Loucy (cell line): Measurements from ENCODE around the gene TADA3.

Experiments
- H2AFZ ChIP-seq: fragments of 200-600 bp; sonication (generic); 2 replicates; pipeline ENCODE4 v1.6.0; 2016; ENCODE audit warnings: antibody characterized with exemption, mild to moderate bottlenecking, low read length, moderate library complexity
- H3F3A ChIP-seq: fragments of 200-600 bp; 2 replicates; pipeline ENCODE4 v1.6.0; 2016; ENCODE audit warnings: antibody characterized with exemption, low read depth, mild to moderate bottlenecking
- H3K27me3 ChIP-seq: fragments of 200-600 bp; sonication (generic); 2 replicates; pipeline ENCODE4 v1.6.1; 2014; ENCODE audit warnings: low read length, mild to moderate bottlenecking; ENCODE audit not compliant: insufficient read depth, poor library complexity, severe bottlenecking
- H3K36me3 ChIP-seq: fragments of 200-600 bp; sonication (generic); 2 replicates; pipeline ENCODE4 v1.6.1; 2016; ENCODE audit warnings: low read length; ENCODE audit not compliant: insufficient read depth
- H3K4me1 ChIP-seq: fragments of 200-600 bp; sonication (generic); 2 replicates; pipeline ENCODE4 v1.5.1; 2014; ENCODE audit warnings: low read length, mild to moderate bottlenecking; ENCODE audit not compliant: insufficient read depth, poor library complexity, severe bottlenecking
- H3K4me2 ChIP-seq: fragments of 200-600 bp; sonication (generic); 2 replicates; pipeline ENCODE4 v1.6.0; 2014; ENCODE audit warnings: antibody characterized with exemption, low read length, low read depth, mild to moderate bottlenecking; ENCODE audit not compliant: poor library complexity, severe bottlenecking
- H3K4me3 ChIP-seq: fragments of 200-600 bp; sonication (generic); 2 replicates; pipeline ENCODE4 v1.5.1; 2014; ENCODE audit warnings: low read length, mild to moderate bottlenecking, mixed read lengths; ENCODE audit not compliant: poor library complexity, severe bottlenecking
- H3K79me2 ChIP-seq: fragments of 200-600 bp; sonication (generic); 2 replicates; pipeline ENCODE4 v1.6.1; 2014; ENCODE audit warnings: low read length; ENCODE audit not compliant: insufficient read depth
- H3K9ac ChIP-seq: fragments of 200-600 bp; sonication (generic); 2 replicates; pipeline ENCODE4 v1.6.0; 2014; ENCODE audit warnings: mild to moderate bottlenecking, low read depth, low read length, moderate library complexity; ENCODE audit not compliant: poor library complexity, severe bottlenecking
- H3K9me2 ChIP-seq: fragments of 200-600 bp; sonication (generic); replicated peaks from 2 replicates; pipeline ENCODE4 v1.6.1; 2016; ENCODE audit warnings: low read depth, low read length, mixed read lengths
- H3K9me3 ChIP-seq: fragments of 200-600 bp; sonication (generic); 2 replicates; pipeline ENCODE4 v1.6.1; 2014; ENCODE audit warnings: mild to moderate bottlenecking, antibody characterized with exemption, low read length, low read depth; ENCODE audit not compliant: insufficient read depth
- H4K20me1 ChIP-seq: fragments of 200-600 bp; sonication (generic); 2 replicates; pipeline ENCODE4 v1.6.0; 2014; ENCODE audit warnings: antibody characterized with exemption, low read length, mild to moderate bottlenecking; ENCODE audit not compliant: insufficient read depth, poor library complexity, severe bottlenecking
- CTCF ChIP-seq: fragments of 200-600 bp; sonication (generic); conservative IDR thresholded peaks from 2 replicates; pipeline ENCODE4 v1.5.1; 2014; ENCODE audit warnings: mild to moderate bottlenecking, antibody characterized with exemption, low read length
- EZH2phosphoT487 ChIP-seq: fragments of 200-600 bp; IDR thresholded peaks from 2 replicates; pipeline ENCODE4 v1.6.1; 2018; ENCODE audit warnings: antibody characterized with exemption, mild to moderate bottlenecking, moderate library complexity, borderline replicate concordance

TADA3 gene

GRCh38 chr3:9749296-9749644 lies 43.0 kb downstream of the TADA3 start:
- Histone ChIP-seq H3F3A (no peaks in the 10 kb centered on the region), H2AFZ (0 out of 2 replicates have a peak overlapping the region, but pooled peaks have one; percentile 24)
- no peak for TF ChIP-seq CTCF
- TF ChIP-seq EZH2phosphoT487 = no peak

GRCh38 chr3:9748031-9748430 lies 44.2 kb downstream of the TADA3 start:
- H3K36me3 ChIP-seq = peaks cover 57% of the 10 kb centered on the region; the same call in 1 of the 2 replicates
- no peak overlapping the region for H2AFZ ChIP-seq
- no peaks in the 10 kb centered on the region for H3K9me3 ChIP-seq
- no peak overlapping the region for H3K4me2 ChIP-seq
- H3K4me1 ChIP-seq = peaks cover 33% of the 10 kb centered on the region
- H3K9ac ChIP-seq = no peak overlapping the region
- no peaks in the 10 kb centered on the region for H3F3A ChIP-seq
- H3K4me3 ChIP-seq = no peak overlapping the region
- no peaks in the 10 kb centered on the region for H4K20me1 ChIP-seq
- no peaks in the 10 kb centered on the region for H3K27me3 ChIP-seq
- peaks cover 28% of the 10 kb centered on the region for H3K79me2 ChIP-seq
- no peak for TF ChIP-seq EZH2phosphoT487
- no peak for TF ChIP-seq CTCF
- no peaks in the 10 kb centered on the region for H3K9me2 ChIP-seq

More at GRCh38 chr3:9749296-9749644, 43.0 kb downstream of the TADA3 start:
- Histone ChIP-seq H3K27me3 (no peaks in the 10 kb centered on the region), H3K9me2 (no peaks in the 10 kb centered on the region), H3K4me1 (peaks cover 38% of the 10 kb centered on the region), H3K9ac (peak overlapping the region; percentile 88), H3K79me2 (peaks cover 34% of the 10 kb centered on the region), H3K4me2 (peak overlapping the region; percentile 90), H3K36me3 (peaks cover 44% of the 10 kb centered on the region; the same call in 1 of the 2 replicates), H4K20me1 (no peaks in the 10 kb centered on the region), H3K4me3 (peak overlapping the region; percentile 93), H3K9me3 (no peaks in the 10 kb centered on the region)

- Histone ChIP-seq H3K36me3 (peaks cover 64% of the 10 kb centered on the region; the same call in 1 of the 2 replicates), H3K79me2 (peaks cover 21% of the 10 kb centered on the region), H3K9me2 (no peaks in the 10 kb centered on the region), H3K4me3 (no peak overlapping the region), H2AFZ (no peak overlapping the region), H4K20me1 (no peaks in the 10 kb centered on the region), H3K9ac (no peak overlapping the region), H3K9me3 (no peaks in the 10 kb centered on the region), H3F3A (no peaks in the 10 kb centered on the region), H3K4me1 (peaks cover 27% of the 10 kb centered on the region), H3K4me2 (no peak overlapping the region), H3K27me3 (no peaks in the 10 kb centered on the region)
- TF ChIP-seq EZH2phosphoT487 (no peak), CTCF (no peak)
Observed at GRCh38 chr3:9747267-9747666, 45.0 kb downstream of the TADA3 start.
